KOPT-K1 (cell line): ENCODE measurements around the gene TCOF1.
A peak's percentile ranks its signal among the peaks of the same experiment; 100 is the strongest.

Experiments
- H3K27ac ChIP-seq: fragments of 200-600 bp; sonication (generic); 2 replicates; pipeline ENCODE4 v1.5.1; 2016; ENCODE audit warnings: antibody characterized with exemption, mild to moderate bottlenecking, low read depth, low read length; ENCODE audit not compliant: poor library complexity, severe bottlenecking
- H3K36me3 ChIP-seq: fragments of 200-600 bp; sonication (generic); 2 replicates; pipeline ENCODE4 v1.5.1; 2017; ENCODE audit warnings: antibody characterized with exemption, mild to moderate bottlenecking, low read length, moderate library complexity; ENCODE audit not compliant: insufficient read depth
- H3K9me3 ChIP-seq: fragments of 200-600 bp; sonication (generic); 2 replicates; pipeline ENCODE4 v1.5.1; 2017; ENCODE audit warnings: antibody characterized with exemption, low read length, mild to moderate bottlenecking; ENCODE audit not compliant: insufficient read depth, poor library complexity, severe bottlenecking

The TCOF1 gene

DNA sequence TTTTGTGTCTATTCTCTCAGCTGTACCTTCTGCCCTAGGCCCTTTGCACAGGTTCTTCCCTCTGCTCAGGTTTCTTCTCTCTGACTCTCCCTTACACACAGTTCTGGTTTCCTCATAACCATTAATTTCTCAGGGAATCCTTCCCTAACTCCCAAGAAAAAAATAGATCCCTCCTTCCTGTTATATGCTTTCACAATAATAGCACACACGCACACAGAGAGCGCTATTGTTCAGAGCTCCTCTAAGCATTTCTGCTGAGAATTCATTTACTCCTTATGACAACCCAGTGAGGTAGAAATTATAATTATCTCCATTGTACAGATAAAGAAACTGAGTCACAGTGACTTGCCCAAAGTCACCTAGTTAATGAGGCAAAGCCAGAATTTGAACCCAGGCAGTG, 1.7 kb upstream of the TCOF1 start:
- Histone ChIP-seq H3K9me3 (no peaks in the 10 kb centered on the region), H3K27ac (no peak overlapping the region), H3K36me3 (peaks cover 17% of the 10 kb centered on the region)

- no peak overlapping the region for H3K27ac ChIP-seq
- peaks cover 26% of the 10 kb centered on the region for H3K36me3 ChIP-seq
- no peaks in the 10 kb centered on the region for H3K9me3 ChIP-seq
Observed at GRCh38 chr5:150356575-150357294, 762 bp upstream of the TCOF1 start.

DNA sequence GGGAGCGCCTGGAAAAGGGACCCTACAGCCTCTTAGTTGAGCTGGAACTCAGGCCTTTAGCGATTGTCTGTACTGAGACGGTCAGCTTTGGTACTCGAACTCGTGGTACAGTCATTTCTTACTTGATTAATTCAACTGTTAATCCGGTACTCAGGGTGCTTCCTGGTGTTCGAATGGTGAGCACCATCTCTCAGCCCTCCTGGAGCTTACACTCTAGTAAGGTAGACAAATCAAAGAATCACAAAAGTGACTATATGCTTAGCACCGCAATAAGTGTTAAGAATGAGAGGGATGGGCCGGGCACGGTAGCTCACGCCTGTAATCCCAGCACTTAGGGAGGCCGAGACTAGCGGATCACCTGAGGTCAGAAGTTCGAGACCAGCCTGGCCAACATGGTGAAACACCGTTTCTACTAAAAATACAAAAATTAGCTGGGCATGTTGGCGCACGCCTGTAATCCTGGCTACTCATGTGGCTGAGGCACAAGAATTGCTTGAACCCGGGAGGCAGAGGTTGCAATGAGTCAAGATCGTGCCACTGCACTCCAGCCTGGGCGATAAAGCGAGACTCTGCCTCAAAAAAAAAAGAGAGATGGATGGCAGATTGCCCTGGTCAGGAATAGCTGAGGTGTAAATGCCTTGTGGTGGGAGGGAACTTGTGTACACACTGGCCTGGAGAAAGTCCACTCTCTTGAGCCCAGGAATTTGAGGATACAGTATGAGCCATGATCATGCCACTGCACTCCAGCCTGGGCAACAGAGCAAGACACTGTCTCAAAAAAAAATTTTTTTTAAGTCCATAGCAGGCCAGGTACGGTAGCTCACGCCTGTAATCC, 981 bp downstream of the TCOF1 start:
- H3K36me3 ChIP-seq = peaks cover 44% of the 10 kb centered on the region
- peak overlapping the region; percentile 61 for H3K27ac ChIP-seq
- H3K9me3 ChIP-seq = no peaks in the 10 kb centered on the region

- H3K9me3 ChIP-seq = no peaks in the 10 kb centered on the region
- H3K36me3 ChIP-seq = peaks cover 72% of the 10 kb centered on the region
- no peak overlapping the region for H3K27ac ChIP-seq
Observed at GRCh38 chr5:150361301-150361700, 3.8 kb downstream of the TCOF1 start.

DNA sequence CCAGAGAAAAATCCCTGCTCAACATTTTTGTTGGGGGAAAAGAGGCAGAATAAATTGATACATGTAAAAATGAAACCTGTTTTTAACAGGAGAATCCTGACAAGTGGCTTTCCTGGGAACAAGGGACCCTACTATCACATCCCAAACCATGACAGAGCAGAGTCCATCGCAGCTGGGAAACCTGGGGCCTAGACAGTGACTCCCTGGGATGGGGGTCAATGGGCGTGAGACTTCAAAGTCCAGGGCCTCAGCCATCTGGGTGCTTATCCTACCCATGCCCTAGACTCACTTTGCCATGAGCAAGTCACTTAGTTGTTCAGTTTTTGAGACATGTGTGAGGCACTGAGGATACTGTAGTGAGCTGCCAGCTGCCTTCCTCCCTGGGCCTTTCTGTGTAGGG, 5.7 kb downstream of the TCOF1 start:
- Histone ChIP-seq H3K36me3 (peaks cover 86% of the 10 kb centered on the region), H3K9me3 (no peaks in the 10 kb centered on the region)

GRCh38 chr5:150364004-150364403, 6.5 kb downstream of the TCOF1 start:
- H3K9me3 ChIP-seq = no peaks in the 10 kb centered on the region
- H3K27ac ChIP-seq = no peak overlapping the region
- H3K36me3 ChIP-seq = peaks cover 95% of the 10 kb centered on the region

More for the DNA sequence above, 5.7 kb downstream of the TCOF1 start:
- H3K27ac ChIP-seq = no peak overlapping the region

DNA sequence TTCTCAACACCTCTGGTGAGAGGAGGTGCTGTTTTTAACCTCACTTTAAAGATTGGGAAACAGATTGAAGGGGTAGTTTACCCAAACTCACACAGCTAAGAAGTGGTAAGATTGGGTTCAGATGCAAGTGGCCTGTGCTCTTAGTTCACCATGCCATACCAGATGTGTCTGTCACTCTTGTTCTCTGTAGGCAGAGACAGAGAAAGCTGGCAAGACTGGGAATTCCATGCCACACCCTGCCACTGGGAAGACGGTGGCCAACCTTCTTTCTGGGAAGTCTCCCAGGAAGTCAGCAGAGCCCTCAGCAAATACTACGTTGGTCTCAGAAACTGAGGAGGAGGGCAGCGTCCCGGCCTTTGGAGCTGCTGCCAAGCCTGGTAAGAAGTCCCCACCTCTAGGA, 11.0 kb downstream of the TCOF1 start:
- H3K9me3 ChIP-seq = no peaks in the 10 kb centered on the region

GRCh38 chr5:150372639-150373038, 15.1 kb downstream of the TCOF1 start:
- no peaks in the 10 kb centered on the region for H3K9me3 ChIP-seq
- peaks cover 100% of the 10 kb centered on the region for H3K36me3 ChIP-seq
- no peak overlapping the region for H3K27ac ChIP-seq

More for the DNA sequence above, 11.0 kb downstream of the TCOF1 start:
- no peak overlapping the region for H3K27ac ChIP-seq
- H3K36me3 ChIP-seq = peaks cover 96% of the 10 kb centered on the region

GRCh38 chr5:150374651-150375050, 17.2 kb downstream of the TCOF1 start:
- Histone ChIP-seq H3K27ac (no peak overlapping the region), H3K36me3 (peaks cover 100% of the 10 kb centered on the region), H3K9me3 (no peaks in the 10 kb centered on the region)

DNA sequence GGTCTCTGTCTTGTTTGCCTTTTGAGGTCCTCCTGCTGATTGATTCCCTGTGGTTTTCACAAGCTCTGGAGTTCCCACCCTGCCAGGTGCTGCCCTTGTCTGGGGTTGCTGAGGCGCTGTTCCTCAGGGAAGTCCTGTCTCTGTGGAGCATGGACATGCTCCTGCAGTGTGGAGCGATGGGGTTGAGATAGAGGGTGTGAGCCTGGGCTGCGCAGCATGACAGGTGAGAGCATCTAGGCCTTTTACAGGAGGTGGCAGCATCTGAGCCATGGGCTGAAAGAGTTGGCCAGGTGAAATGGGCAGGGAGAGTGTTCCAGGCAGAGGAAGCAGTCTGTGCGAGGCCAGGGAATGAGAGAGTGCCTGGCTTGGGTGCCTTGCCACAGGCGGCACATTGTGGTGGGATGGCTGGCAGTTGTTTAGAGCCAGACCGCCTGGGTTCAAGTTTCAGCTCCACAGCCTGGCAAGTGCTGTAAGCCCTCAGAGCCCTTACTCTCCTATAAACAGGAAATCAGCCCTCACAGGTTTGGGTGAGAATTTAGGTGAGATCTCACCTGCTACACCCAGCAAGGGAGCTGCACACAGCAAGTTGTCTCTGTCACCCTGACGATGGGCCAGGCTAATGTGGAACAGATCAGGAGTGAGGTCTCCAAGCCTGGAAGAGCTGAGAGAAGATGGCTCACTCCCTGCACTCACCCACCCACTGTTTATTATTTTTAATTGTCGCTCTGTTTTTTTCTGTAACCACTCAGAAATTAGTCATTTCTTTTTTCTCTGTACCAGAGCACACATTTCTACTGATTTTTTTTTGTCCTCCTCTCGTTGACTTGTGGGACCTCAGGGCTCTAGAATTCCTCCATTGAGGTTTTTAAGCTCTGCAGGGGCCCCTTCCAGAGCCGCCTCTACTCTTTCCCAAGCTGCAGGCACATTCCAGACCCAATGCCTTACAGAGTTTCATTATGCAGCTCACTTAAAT, 19.6 kb downstream of the TCOF1 start:
- Histone ChIP-seq H3K36me3 (peaks cover 100% of the 10 kb centered on the region), H3K9me3 (no peaks in the 10 kb centered on the region)

GRCh38 chr5:150377964-150378694, 20.6 kb downstream of the TCOF1 start:
- H3K9me3 ChIP-seq = no peaks in the 10 kb centered on the region
- H3K36me3 ChIP-seq = peaks cover 100% of the 10 kb centered on the region
- no peak overlapping the region for H3K27ac ChIP-seq

More for the DNA sequence above, 19.6 kb downstream of the TCOF1 start:
- H3K27ac ChIP-seq = no peak overlapping the region

DNA sequence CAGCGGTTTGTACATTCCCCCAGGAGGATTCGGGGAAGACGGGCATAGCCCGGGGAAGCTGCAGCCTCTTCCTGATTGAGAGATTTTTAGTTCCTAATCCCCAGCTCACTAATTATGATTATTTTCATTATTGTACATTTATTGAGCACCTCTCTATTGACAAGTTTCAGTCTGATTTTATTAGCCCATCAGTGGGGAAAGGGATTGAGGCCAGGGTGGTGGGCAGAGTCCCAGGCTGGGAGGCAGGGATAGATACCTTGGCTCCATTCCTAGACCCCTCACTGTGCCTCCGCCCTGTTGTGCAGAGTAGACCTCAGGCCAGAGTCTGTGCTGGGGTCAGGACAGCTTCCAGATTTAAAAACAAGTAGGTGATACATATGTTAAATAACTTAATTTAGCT, 27.2 kb downstream of the TCOF1 start:
- H3K9me3 ChIP-seq = no peaks in the 10 kb centered on the region
- H3K27ac ChIP-seq = no peak overlapping the region
- peaks cover 100% of the 10 kb centered on the region for H3K36me3 ChIP-seq

DNA sequence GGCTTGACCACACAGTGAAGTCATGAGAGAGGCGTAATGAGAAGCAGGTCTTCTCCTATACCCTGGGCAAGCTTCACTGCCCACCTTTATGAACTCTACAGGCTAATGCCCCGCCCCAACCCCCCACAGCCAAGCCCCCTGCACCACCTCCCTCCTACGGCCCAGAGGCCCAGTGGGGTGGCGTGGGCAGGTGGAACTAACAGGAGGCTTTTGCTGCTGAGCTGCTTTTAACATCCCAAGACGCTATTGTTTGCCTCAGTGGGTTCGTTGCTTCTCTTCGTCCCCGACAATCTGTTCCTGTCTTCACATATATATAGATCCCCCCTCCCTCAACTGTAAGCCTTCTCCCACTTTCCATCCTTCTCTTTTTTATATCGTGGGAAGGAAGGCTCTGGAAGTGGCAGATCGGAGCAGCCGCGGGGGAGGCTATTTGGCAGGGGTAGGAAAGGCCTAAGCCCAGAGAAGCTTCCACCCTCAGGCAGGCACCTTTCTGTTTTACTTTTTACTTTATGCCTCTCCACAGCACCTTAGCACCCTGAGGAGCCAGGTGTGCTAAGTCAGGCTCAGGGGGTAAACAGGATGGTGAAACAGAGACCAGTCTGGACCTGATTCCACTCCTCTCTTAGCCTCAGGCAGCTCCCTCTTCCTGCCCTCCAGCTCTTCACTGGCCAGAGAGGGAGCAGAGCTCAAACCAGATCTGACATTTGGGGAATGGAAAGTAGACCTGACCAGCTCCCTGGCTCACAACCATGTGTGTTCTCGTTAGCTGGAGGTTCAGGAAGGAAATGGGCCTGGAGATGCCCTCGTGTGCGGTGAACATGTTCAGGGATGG, 28.7 kb downstream of the TCOF1 start:
- Histone ChIP-seq H3K27ac (no peak overlapping the region), H3K36me3 (peaks cover 100% of the 10 kb centered on the region), H3K9me3 (no peaks in the 10 kb centered on the region)
